Fibroblast of the aortic adventitia (primary cell): ENCODE results near the gene PCGF3. TPM values are rescaled to one million over a fixed set of nuclear protein-coding genes. Genes with fewer than 3 reads are reported as not detected.

Experiments
- DNase-seq: peaks from one replicate; pipeline ENCODE4 v3.0.0-alpha.2; 2010; ENCODE audit warnings: low read depth
- H3K4me3 ChIP-seq: 2 replicates; pipeline ENCODE4 v1.5.1; 2011; ENCODE audit warnings: low read depth, mild to moderate bottlenecking, control low read depth, low read length, moderate library complexity
- CTCF ChIP-seq: IDR thresholded peaks from 2 replicates; pipeline ENCODE4 v1.5.1; 2011; ENCODE audit warnings: mild to moderate bottlenecking, low read length, control low read depth, inconsistent platforms; ENCODE audit not compliant: insufficient read depth
- total RNA-seq: library from RNA; depleted of rRNA; stranded (reverse); fragments of >200 nt; gene quantifications from 2 replicates; pipeline ENCODE4 v1.2.3, GENCODE V29; 2012; ENCODE audit warnings: low replicate concordance

The PCGF3 gene
- total RNA-seq, 1 donor = 24.2 TPM

GRCh38 chr4:784401-785331 is 79.0 kb downstream of the PCGF3 start:
- no peak for TF ChIP-seq CTCF
- H3K4me3 ChIP-seq = no peak overlapping the region
- DNase-seq = no peak

DNA sequence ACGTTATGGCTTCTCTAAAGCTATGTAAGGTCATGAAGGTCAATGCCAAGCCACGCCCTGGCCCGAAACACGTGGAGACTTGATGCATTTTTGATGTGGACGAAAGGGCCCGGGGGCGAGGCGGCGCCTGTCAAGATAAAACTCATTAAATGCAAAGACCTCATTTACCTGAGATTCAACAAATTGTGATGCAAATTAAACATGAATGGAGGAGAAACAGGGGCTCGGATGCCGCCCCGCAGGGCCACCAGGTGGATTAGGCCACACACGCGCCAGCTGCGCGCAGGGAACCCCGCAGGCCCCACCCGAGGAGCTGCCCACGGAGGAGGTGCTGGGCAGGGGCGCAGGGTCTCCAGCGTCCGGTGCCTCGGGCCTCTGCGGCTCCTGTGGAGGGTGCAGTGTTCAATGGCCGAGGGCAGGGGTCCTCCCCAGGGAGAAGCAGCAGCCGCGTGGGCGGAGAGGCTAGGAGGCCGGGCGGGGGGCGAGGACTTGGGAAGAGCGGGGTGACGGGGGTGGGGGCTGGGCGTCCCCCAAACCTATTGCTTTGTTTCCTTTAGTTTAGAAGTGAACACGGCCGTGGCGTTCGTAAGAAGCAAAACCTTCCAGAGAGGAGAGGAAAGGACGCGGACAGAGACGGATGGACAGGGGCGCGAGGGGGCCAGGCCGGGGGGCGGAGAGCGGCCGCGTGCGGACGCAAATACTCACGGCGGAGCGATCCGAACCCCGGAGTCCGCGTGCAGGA is 79.9 kb downstream of the PCGF3 start:
- TF ChIP-seq CTCF = no peak
- DNase-seq = no peak
- H3K4me3 ChIP-seq = no peak overlapping the region

DNA sequence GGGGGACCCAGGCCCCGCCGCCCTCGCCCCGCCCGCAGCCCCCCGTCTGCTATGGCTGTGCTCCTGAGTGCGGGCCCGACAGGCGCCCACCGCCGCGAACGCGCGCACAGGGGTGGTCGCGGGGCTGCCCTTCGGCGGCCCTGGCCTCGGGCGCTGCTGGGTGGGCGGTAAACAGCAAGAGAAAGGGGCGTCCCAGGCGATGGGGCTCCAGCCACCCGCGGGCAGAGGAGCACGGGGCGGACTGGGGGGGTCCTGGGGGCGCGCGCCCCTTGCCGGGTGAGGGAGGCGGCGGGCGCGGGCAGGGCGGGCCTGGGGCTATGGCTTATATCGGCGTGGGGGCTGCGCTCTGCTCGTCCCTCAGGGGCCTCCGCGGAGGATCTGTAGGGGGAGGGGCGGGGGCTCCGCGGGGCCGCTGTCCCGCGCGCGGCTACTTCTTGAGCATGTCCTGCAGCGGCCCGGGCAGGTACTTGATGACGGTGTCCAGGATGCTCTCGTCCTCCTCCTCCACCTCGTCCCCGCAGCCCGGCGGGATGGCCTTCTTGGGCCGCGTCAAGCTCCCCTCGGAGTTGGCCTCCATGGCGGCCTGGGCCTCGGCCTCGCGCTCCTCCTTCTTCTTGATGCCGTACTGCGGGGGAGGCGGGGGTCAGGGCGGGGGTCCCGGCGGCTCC is 80.6 kb downstream of the PCGF3 start:
- no peak for TF ChIP-seq CTCF
- H3K4me3 ChIP-seq = no peak overlapping the region
- DNase-seq = no peak

DNA sequence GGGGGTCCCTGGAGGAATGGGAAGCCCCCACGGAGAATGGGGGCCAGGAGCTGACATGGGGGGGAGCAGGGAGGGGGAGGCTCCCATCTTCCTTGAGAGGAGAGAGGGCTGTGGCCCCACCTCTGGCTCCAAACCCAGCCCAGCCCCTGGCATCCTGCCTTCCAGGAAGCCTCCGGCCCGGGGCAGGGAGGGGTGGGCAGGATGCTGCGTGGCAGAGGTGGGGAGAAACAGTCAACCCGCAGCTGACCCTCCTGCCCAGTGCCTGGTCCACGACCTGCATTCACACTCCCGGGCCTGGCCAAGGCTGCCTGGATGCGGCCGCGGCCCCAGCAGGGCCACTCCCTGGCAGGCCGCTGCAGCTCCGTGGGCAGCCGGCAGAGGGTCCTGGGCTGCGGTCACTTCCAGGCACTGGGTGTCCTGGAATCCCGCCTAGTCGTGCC is 81.2 kb downstream of the PCGF3 start:
- no peak for TF ChIP-seq CTCF
- no peak for DNase-seq
- H3K4me3 ChIP-seq = no peak overlapping the region

- no peak for DNase-seq
- no peak overlapping the region for H3K4me3 ChIP-seq
- no peak for TF ChIP-seq CTCF
These were observed 81.9 kb downstream of the PCGF3 start for GRCh38 chr4:787561-787981.

GRCh38 chr4:788006-788635 is 82.5 kb downstream of the PCGF3 start:
- TF ChIP-seq CTCF = no peak
- no peak for DNase-seq
- H3K4me3 ChIP-seq = no peak overlapping the region
